WI38 (cell line): ENCODE data around the gene ESRP2.

ENCODE experiments used
- H3K4me3 ChIP-seq: 2 replicates; pipeline ENCODE4 v1.5.1; 2011; ENCODE audit warnings: low read depth, mild to moderate bottlenecking, control low read depth, low read length
- CTCF ChIP-seq: IDR thresholded peaks from 2 replicates; pipeline ENCODE4 v1.5.1; 2012; ENCODE audit warnings: low read depth, mild to moderate bottlenecking, control low read depth, low read length

Gene ESRP2

GRCh38 chr16:68227183-68227793 is 8.6 kb downstream of the ESRP2 start:
- no peak overlapping the region for H3K4me3 ChIP-seq

GRCh38 chr16:68226116-68226515 is 9.8 kb downstream of the ESRP2 start:
- no peak overlapping the region for H3K4me3 ChIP-seq
- no peak for TF ChIP-seq CTCF

More at GRCh38 chr16:68227183-68227793, 8.6 kb downstream of the ESRP2 start:
- TF ChIP-seq CTCF = no peak

GRCh38 chr16:68223072-68223471 is 12.9 kb downstream of the ESRP2 start:
- TF ChIP-seq CTCF = no peak
- no peak overlapping the region for H3K4me3 ChIP-seq

GRCh38 chr16:68219725-68220351 is 16.1 kb downstream of the ESRP2 start:
- H3K4me3 ChIP-seq = no peak overlapping the region

GRCh38 chr16:68217506-68217905 is 18.4 kb downstream of the ESRP2 start:
- no peak overlapping the region for H3K4me3 ChIP-seq
- TF ChIP-seq CTCF = no peak

More at GRCh38 chr16:68219725-68220351, 16.1 kb downstream of the ESRP2 start:
- no peak for TF ChIP-seq CTCF

- H3K4me3 ChIP-seq = no peak overlapping the region
- TF ChIP-seq CTCF = no peak
Measured at GRCh38 chr16:68216240-68216639, 19.7 kb downstream of the ESRP2 start.

- no peak for TF ChIP-seq CTCF
- no peak overlapping the region for H3K4me3 ChIP-seq
Measured at GRCh38 chr16:68215302-68215701, 20.6 kb downstream of the ESRP2 start.
